GM21381 (cell line): Measurements from ENCODE around the gene GNG2.

Experiments
- ATAC-seq: cut with Tn5 transposase; IDR thresholded peaks from one replicate; pipeline ENCODE4 v1.9.1; 2021; ENCODE audit warnings: mild to moderate bottlenecking, moderate library complexity; ENCODE audit not compliant: unreplicated experiment

Gene GNG2

GRCh38 chr14:51884086-51884927 lies 23.9 kb downstream of the GNG2 start:
- ATAC-seq = peak; percentile 74

GRCh38 chr14:51889851-51890250 lies 29.4 kb downstream of the GNG2 start:
- no peak for ATAC-seq

GRCh38 chr14:51894250-51894649 lies 33.8 kb downstream of the GNG2 start:
- ATAC-seq = no peak

- ATAC-seq = no peak
Observed at GRCh38 chr14:51895375-51895774, 35.0 kb downstream of the GNG2 start.

GRCh38 chr14:51897791-51898355 lies 37.5 kb downstream of the GNG2 start:
- ATAC-seq = no peak

- no peak for ATAC-seq
Observed at GRCh38 chr14:51901475-51902024, 41.1 kb downstream of the GNG2 start.

- peak; percentile 77 for ATAC-seq
Observed at GRCh38 chr14:51905656-51906121, 45.3 kb downstream of the GNG2 start.

GRCh38 chr14:51908086-51908485 lies 47.7 kb downstream of the GNG2 start:
- ATAC-seq = no peak

- ATAC-seq = no peak
Observed at GRCh38 chr14:51912112-51912786, 51.8 kb downstream of the GNG2 start.

GRCh38 chr14:51914310-51914709 lies 53.9 kb downstream of the GNG2 start:
- ATAC-seq = no peak

- ATAC-seq = no peak
Observed at GRCh38 chr14:51917193-51917592, 56.8 kb downstream of the GNG2 start.

GRCh38 chr14:51921026-51921425 lies 60.6 kb downstream of the GNG2 start:
- no peak for ATAC-seq

- no peak for ATAC-seq
Observed at GRCh38 chr14:51922624-51923023, 62.2 kb downstream of the GNG2 start.

GRCh38 chr14:51924600-51924999 lies 64.2 kb downstream of the GNG2 start:
- ATAC-seq = no peak

GRCh38 chr14:51925980-51926379 lies 65.6 kb downstream of the GNG2 start:
- ATAC-seq = no peak

- no peak for ATAC-seq
Observed at GRCh38 chr14:51926449-51926848, 66.0 kb downstream of the GNG2 start.

GRCh38 chr14:51928568-51928967 lies 68.2 kb downstream of the GNG2 start:
- ATAC-seq = no peak

GRCh38 chr14:51929166-51929565 lies 68.8 kb downstream of the GNG2 start:
- ATAC-seq = no peak

GRCh38 chr14:51929910-51930682 lies 69.7 kb downstream of the GNG2 start:
- no peak for ATAC-seq

GRCh38 chr14:51931308-51931707 lies 70.9 kb downstream of the GNG2 start:
- no peak for ATAC-seq

GRCh38 chr14:51933191-51933590 lies 72.8 kb downstream of the GNG2 start:
- ATAC-seq = no peak
